ENCODE measurements around the gene ZNF282. TPM values are rescaled to one million over a fixed set of nuclear protein-coding genes. Genes with fewer than 3 reads are reported as not detected.
"Not testable (repeated sequence)": the region's sequence is repeated elsewhere in the genome, so short reads cannot be mapped to it uniquely, and the experiment has no call there.

Gene ZNF282
- total and polyA plus RNA-seq, 12 donors: 6.7 to 19.9 (median 12.3) TPM

- ATAC-seq: peak in 1 of 8 donors; percentile 20
- H3K27ac ChIP-seq: no peak overlapping the region
- no peak overlapping the region for H3K4me3 ChIP-seq
- peaks cover 0 to 67% (median 27%) of the 10 kb centered on the region in 9 donors for H3K36me3 ChIP-seq
- no peaks in the 10 kb centered on the region for H3K4me1 ChIP-seq
- no peaks in the 10 kb centered on the region for H3K27me3 ChIP-seq
- no peak for DNase-seq
- TF ChIP-seq CTCF (IDR thresholded peaks at IDR 0.05): no peak
- intact Hi-C loops (cut with DNase I): no loop called here
- no peaks in the 10 kb centered on the region for H3K9me3 ChIP-seq
- WGBS, 2 donors: 97 to 98% methylated on average over 34 to 37 of the region's 37 CpGs
Measured at GRCh38 chr7:149224352-149224751, 29.0 kb downstream of the ZNF282 start.

- intact Hi-C loops (cut with DNase I): no loop called here
- Histone ChIP-seq H3K9me3 (no peaks in the 10 kb centered on the region), H3K4me3 (no peak overlapping the region), H3K27me3 (no peaks in the 10 kb centered on the region), H3K36me3 (peaks cover 0 to 60% (median 27%) of the 10 kb centered on the region in 9 donors), H3K4me1 (no peaks in the 10 kb centered on the region), H3K27ac (no peak overlapping the region)
- 93 to 96% methylated on average over 19 of the region's 19 CpGs for WGBS, 2 donors
- ATAC-seq (no peak), DNase-seq (no peak)
- TF ChIP-seq CTCF (IDR thresholded peaks at IDR 0.05): no peak
Measured at GRCh38 chr7:149225106-149225505, 29.8 kb downstream of the ZNF282 start.

- no peak overlapping the region for H3K4me3 ChIP-seq
- no peak for DNase-seq
- peaks cover 0 to 54% (median 23%) of the 10 kb centered on the region in 9 donors for H3K36me3 ChIP-seq
- H3K4me1 ChIP-seq: no peaks in the 10 kb centered on the region
- H3K27me3 ChIP-seq: no peaks in the 10 kb centered on the region
- peak in 2 of 8 donors; percentile 6 to 19 for ATAC-seq
- H3K27ac ChIP-seq: no peak overlapping the region
- intact Hi-C loops (cut with DNase I): no loop called here
- 94 to 97% methylated on average over 22 of the region's 22 CpGs for WGBS, 2 donors
- no peak for TF ChIP-seq CTCF (IDR thresholded peaks at IDR 0.05)
- H3K9me3 ChIP-seq: no peaks in the 10 kb centered on the region
Measured at GRCh38 chr7:149225656-149226055, 30.3 kb downstream of the ZNF282 start.

- H3K4me3 ChIP-seq; ATAC-seq; H3K9me3 ChIP-seq; H3K4me1 ChIP-seq; intact Hi-C loops (cut with DNase I); H3K27me3 ChIP-seq; H3K27ac ChIP-seq; DNase-seq: not testable (repeated sequence)
- 92 to 94% methylated on average over 17 of the region's 17 CpGs for WGBS, 2 donors
- peaks cover 0 to 47% (median 21%) of the 10 kb centered on the region in 9 donors for H3K36me3 ChIP-seq
Measured at GRCh38 chr7:149226366-149226765, 31.0 kb downstream of the ZNF282 start.

GRCh38 chr7:149226840-149227494 is 31.6 kb downstream of the ZNF282 start:
- DNase-seq: no peak
- 77 to 90% methylated on average over 6 of the region's 6 CpGs for WGBS, 2 donors
- H3K4me1 ChIP-seq: no peaks in the 10 kb centered on the region
- peaks cover 0 to 41% (median 18%) of the 10 kb centered on the region in 9 donors for H3K36me3 ChIP-seq
- no peaks in the 10 kb centered on the region for H3K9me3 ChIP-seq
- H3K27ac ChIP-seq: no peak overlapping the region
- TF ChIP-seq CTCF (IDR thresholded peaks at IDR 0.05): no peak
- intact Hi-C loops (cut with DNase I): no loop called here
- no peaks in the 10 kb centered on the region for H3K27me3 ChIP-seq
- H3K4me3 ChIP-seq: no peak overlapping the region
- peak in 1 of 8 donors; percentile 11 for ATAC-seq
